ENCODE results near the gene OR51A2.

The OR51A2 gene

DNA sequence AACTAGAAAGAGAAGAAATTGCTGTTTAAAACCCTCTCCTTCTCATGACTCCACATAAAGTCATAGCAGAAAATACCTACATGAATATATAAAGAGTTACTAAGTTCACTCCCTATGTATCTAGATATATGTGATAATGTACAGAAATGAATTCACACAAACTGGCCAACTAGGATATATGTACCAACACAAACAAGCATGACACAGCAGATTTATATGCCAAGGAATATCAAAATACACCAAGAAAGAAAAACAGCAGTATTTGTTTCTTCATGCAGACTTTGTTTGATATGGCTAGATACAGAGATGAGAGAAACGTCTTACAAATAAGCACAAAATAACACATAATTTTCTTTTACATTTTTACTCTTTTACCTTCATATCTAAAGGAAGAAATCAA lies 33.2 kb downstream of the OR51A2 start:
- H3K9ac ChIP-seq (ENCODE audit: low read length): no peak overlapping the region
- no peak overlapping the region for H3K4me2 ChIP-seq (ENCODE audit: low read length)
- H3K36me3 ChIP-seq (replicated peaks; ENCODE audit: low read depth, low read length): no peaks in the 10 kb centered on the region
- no peaks in the 10 kb centered on the region for H3K4me1 ChIP-seq (ENCODE audit: low read length)
- H4K20me1 ChIP-seq (ENCODE audit: insufficient read depth, low read length): no peaks in the 10 kb centered on the region
- no peak overlapping the region for H3K4me3 ChIP-seq (ENCODE audit: low read length)
- no peaks in the 10 kb centered on the region for H3K27me3 ChIP-seq (ENCODE audit: low read depth, low read length)
- no peak overlapping the region for H3K27ac ChIP-seq (ENCODE audit: low read length)
- H2AFZ ChIP-seq (ENCODE audit: low read depth, low read length): no peak overlapping the region
- TF ChIP-seq EZH2phosphoT487 (IDR thresholded peaks at IDR 0.05; ENCODE audit: low read depth): no peak
- H3K79me2 ChIP-seq (ENCODE audit: low read length): no peaks in the 10 kb centered on the region
- no peaks in the 10 kb centered on the region for H3K9me3 ChIP-seq (ENCODE audit: insufficient read depth, low read length)

DNA sequence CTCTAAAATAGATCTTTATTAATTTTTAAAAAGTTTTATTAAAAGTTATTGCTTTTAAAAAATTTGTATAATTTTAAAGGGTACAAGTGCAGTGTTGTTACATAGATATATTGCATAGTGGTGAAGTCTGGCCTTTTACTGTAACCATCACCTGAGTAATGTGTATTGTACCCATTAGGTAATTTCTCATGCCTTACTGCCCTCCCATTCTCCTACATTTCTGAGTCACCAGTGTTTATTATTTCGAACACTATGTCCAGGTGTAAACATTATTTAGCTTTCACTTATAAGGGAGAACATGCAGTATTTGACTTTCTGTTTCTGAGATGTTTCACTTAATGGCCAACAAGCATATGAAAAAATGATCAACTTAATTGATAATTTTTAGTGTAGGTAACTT lies 33.7 kb downstream of the OR51A2 start:
- no peak for TF ChIP-seq EZH2phosphoT487 (IDR thresholded peaks at IDR 0.05; ENCODE audit: low read depth)
- TF ChIP-seq, protein P1, sequence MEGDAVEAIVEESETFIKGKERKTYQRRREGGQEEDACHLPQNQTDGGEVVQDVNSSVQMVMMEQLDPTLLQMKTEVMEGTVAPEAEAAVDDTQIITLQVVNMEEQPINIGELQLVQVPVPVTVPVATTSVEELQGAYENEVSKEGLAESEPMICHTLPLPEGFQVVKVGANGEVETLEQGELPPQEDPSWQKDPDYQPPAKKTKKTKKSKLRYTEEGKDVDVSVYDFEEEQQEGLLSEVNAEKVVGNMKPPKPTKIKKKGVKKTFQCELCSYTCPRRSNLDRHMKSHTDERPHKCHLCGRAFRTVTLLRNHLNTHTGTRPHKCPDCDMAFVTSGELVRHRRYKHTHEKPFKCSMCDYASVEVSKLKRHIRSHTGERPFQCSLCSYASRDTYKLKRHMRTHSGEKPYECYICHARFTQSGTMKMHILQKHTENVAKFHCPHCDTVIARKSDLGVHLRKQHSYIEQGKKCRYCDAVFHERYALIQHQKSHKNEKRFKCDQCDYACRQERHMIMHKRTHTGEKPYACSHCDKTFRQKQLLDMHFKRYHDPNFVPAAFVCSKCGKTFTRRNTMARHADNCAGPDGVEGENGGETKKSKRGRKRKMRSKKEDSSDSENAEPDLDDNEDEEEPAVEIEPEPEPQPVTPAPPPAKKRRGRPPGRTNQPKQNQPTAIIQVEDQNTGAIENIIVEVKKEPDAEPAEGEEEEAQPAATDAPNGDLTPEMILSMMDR (IDR thresholded peaks at IDR 0.05; ENCODE audit: low read depth, low read length): no peak
- no peak overlapping the region for H3K9ac ChIP-seq (ENCODE audit: low read length)
- no peaks in the 10 kb centered on the region for H3K36me3 ChIP-seq (replicated peaks; ENCODE audit: low read depth, low read length)
- H3K27me3 ChIP-seq (ENCODE audit: low read depth, low read length): no peaks in the 10 kb centered on the region
- H3K4me3 ChIP-seq (ENCODE audit: low read length): no peak overlapping the region
- H3K4me1 ChIP-seq (ENCODE audit: low read length): no peaks in the 10 kb centered on the region
- H3K27ac ChIP-seq (ENCODE audit: low read length): no peak overlapping the region
- no peak overlapping the region for H2AFZ ChIP-seq (ENCODE audit: low read depth, low read length)
- no peaks in the 10 kb centered on the region for H4K20me1 ChIP-seq (ENCODE audit: insufficient read depth, low read length)
- no peaks in the 10 kb centered on the region for H3K9me3 ChIP-seq (ENCODE audit: insufficient read depth, low read length)
- H3K79me2 ChIP-seq (ENCODE audit: low read length): no peaks in the 10 kb centered on the region
- H3K4me2 ChIP-seq (ENCODE audit: low read length): no peak overlapping the region

DNA sequence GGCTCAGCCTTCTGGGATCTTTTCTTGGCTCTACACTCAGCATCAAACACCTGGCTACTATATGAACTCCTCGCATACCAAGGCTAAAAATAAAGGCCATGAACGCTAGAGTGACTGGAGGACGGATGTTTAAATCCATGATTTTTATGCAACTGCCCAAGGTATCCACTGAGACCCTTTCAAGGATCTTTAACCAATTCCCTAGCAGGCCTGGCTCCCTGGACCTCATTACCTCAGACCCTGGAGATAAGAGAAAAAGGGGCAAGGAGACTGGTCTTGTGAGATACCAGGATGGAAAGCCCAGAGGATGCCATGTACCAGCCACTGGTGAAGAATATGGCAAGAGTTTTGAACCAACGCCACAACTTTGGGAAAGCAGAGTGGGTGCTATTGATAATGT lies 36.3 kb downstream of the OR51A2 start, which contains the start of gene OR51G2:
OR51G2 (minus strand) TSS at position 101 of the 400 bp plus-strand sequence. CDS start 3,687 bp downstream, outside the sequence.
- Histone ChIP-seq H3K4me2 (ENCODE audit: low read length) (no peak within 1 kb of the TSS), H3K27ac (ENCODE audit: low read length) (no peak within 1 kb of the TSS), H3K9me3 (ENCODE audit: insufficient read depth, low read length) (no peaks in the 10 kb centered on the region), H3K4me3 (ENCODE audit: low read length) (no peak within 1 kb of the TSS), H2AFZ (ENCODE audit: low read depth, low read length) (no peak within 1 kb of the TSS), H3K36me3 (replicated peaks; ENCODE audit: low read depth, low read length) (no peaks in the 10 kb centered on the region), H3K9ac (ENCODE audit: low read length) (no peak within 1 kb of the TSS), H3K79me2 (ENCODE audit: low read length) (no peaks in the 10 kb centered on the region), H4K20me1 (ENCODE audit: insufficient read depth, low read length) (no peaks in the 10 kb centered on the region), H3K27me3 (ENCODE audit: low read depth, low read length) (no peaks in the 10 kb centered on the region), H3K4me1 (ENCODE audit: low read length) (peaks cover under 1% of the 10 kb centered on the region)
- TF ChIP-seq, protein P1 (IDR thresholded peaks at IDR 0.05; ENCODE audit: low read depth, low read length): no peak
- no peak for TF ChIP-seq EZH2phosphoT487 (IDR thresholded peaks at IDR 0.05; ENCODE audit: low read depth)

DNA sequence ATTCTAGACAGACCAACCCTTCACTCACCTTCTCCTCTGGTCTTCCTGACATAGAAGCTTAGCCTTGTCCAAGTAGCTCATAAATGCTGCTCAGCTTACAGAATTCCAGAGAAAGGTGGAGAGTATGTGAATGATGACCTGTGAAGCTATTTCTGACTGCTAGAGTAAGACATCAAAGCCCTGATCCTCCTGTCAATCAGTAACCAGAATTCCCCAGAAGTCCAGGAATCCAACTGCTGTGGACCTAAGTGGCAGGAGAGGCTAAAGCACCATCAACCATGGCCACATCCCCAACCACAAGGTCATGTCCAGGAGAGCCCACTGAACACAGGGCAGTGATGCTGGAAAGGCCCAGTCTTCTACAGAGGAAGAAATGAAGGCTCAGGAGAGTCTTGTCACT lies 38.9 kb downstream of the OR51A2 start:
- Histone ChIP-seq H3K27me3 (ENCODE audit: low read depth, low read length) (no peaks in the 10 kb centered on the region), H3K4me3 (ENCODE audit: low read length) (no peak overlapping the region), H3K4me1 (ENCODE audit: low read length) (peaks cover 13% of the 10 kb centered on the region), H2AFZ (ENCODE audit: low read depth, low read length) (no peak overlapping the region), H3K36me3 (replicated peaks; ENCODE audit: low read depth, low read length) (no peaks in the 10 kb centered on the region), H4K20me1 (ENCODE audit: insufficient read depth, low read length) (no peaks in the 10 kb centered on the region), H3K27ac (ENCODE audit: low read length) (no peak overlapping the region), H3K79me2 (ENCODE audit: low read length) (no peaks in the 10 kb centered on the region), H3K4me2 (ENCODE audit: low read length) (no peak overlapping the region), H3K9me3 (ENCODE audit: insufficient read depth, low read length) (no peaks in the 10 kb centered on the region), H3K9ac (ENCODE audit: low read length) (no peak overlapping the region)
- TF ChIP-seq, protein P1 (IDR thresholded peaks at IDR 0.05; ENCODE audit: low read depth, low read length): no peak
- no peak for TF ChIP-seq EZH2phosphoT487 (IDR thresholded peaks at IDR 0.05; ENCODE audit: low read depth)
